ENCODE data around the gene CAMK1.

DNA sequence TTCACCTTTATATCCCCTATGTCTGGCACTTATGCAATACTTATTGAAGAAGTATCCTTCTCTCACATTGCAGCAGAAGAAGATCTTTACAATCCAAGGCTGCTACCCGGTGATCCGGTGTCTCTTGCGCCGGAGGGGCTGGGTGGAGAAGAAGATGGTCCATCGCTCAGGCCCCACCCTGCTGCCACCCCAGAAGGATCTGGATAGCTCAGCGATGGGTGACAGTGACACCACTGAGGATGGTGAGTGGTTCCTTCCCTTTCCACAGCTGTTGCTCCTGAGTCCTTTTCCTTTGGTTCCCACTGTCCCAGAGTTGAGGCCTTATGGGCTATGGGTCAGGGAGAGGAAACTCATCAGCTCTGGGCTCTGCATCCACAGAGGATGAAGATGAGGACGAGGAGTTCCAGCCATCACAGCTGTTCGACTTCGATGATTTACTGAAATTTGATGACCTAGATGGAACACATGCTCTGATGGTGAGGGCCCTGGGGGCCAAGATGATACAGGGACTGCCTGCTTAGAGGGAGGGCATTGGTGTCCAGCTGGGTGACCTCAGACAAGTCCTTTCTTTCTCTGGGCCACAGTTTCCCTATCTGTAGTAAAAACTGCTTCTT lies 43.2 kb upstream of the CAMK1 start:
- TF ChIP-seq, protein P1, sequence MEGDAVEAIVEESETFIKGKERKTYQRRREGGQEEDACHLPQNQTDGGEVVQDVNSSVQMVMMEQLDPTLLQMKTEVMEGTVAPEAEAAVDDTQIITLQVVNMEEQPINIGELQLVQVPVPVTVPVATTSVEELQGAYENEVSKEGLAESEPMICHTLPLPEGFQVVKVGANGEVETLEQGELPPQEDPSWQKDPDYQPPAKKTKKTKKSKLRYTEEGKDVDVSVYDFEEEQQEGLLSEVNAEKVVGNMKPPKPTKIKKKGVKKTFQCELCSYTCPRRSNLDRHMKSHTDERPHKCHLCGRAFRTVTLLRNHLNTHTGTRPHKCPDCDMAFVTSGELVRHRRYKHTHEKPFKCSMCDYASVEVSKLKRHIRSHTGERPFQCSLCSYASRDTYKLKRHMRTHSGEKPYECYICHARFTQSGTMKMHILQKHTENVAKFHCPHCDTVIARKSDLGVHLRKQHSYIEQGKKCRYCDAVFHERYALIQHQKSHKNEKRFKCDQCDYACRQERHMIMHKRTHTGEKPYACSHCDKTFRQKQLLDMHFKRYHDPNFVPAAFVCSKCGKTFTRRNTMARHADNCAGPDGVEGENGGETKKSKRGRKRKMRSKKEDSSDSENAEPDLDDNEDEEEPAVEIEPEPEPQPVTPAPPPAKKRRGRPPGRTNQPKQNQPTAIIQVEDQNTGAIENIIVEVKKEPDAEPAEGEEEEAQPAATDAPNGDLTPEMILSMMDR (conservative IDR thresholded peaks at IDR 0.05) = no peak
- TF ChIP-seq EZH2 (IDR thresholded peaks at IDR 0.05; ENCODE audit: low read depth) = no peak

All from PC-9 (cell line).